ENCODE data around the gene ATF6B. TPM values are rescaled to one million over a fixed set of nuclear protein-coding genes. Genes with fewer than 3 reads are reported as not detected.

The ATF6B gene
- total and polyA plus RNA-seq, 2 experiments from 2014 or later = 37.9 to 43.7 TPM

- no peak overlapping the region for H3K4me2 ChIP-seq
- H3K36me3 ChIP-seq (replicated peaks; ENCODE audit: insufficient read depth, low read depth) = no peaks in the 10 kb centered on the region
- peaks cover 2% of the 10 kb centered on the region for H3K4me1 ChIP-seq (ENCODE audit: insufficient read depth)
- no peaks in the 10 kb centered on the region for H3K9me3 ChIP-seq (ENCODE audit: low read depth)
- 85% methylated on average over 4 of the region's 4 CpGs for WGBS (ENCODE audit: low lambda C conversion rate, missing lambda C conversion rate)
- no peak overlapping the region for H3K4me3 ChIP-seq
- no peak for DNase-seq (ENCODE audit: low spot score)
- TF ChIP-seq EZH2phosphoT487 (IDR thresholded peaks at IDR 0.05; ENCODE audit: low read depth, severe bottlenecking, unreplicated experiment) (no peak), CTCF (IDR thresholded peaks at IDR 0.05; ENCODE audit: poor library complexity) (no peak), EZH2 (IDR thresholded peaks at IDR 0.05; ENCODE audit: borderline replicate concordance) (no peak)
- H3K9me2 ChIP-seq (replicated peaks; ENCODE audit: insufficient read depth) = no peaks in the 10 kb centered on the region
- no peak overlapping the region for H3K27ac ChIP-seq
- H3K79me2 ChIP-seq = peaks cover 9% of the 10 kb centered on the region
- H3K27me3 ChIP-seq = no peaks in the 10 kb centered on the region
- no peaks in the 10 kb centered on the region for H4K20me1 ChIP-seq (ENCODE audit: insufficient read depth, poor library complexity, severe bottlenecking)
- no peak overlapping the region for H2AFZ ChIP-seq
Observed at GRCh38 chr6:32133786-32134185, 5.7 kb upstream of the ATF6B start.

GRCh38 chr6:32132110-32132509, 4.1 kb upstream of the ATF6B start:
- H3K79me2 ChIP-seq = peaks cover 14% of the 10 kb centered on the region
- no peaks in the 10 kb centered on the region for H3K27me3 ChIP-seq
- H3K4me1 ChIP-seq (ENCODE audit: insufficient read depth) = peaks cover 7% of the 10 kb centered on the region
- no peaks in the 10 kb centered on the region for H3K9me2 ChIP-seq (replicated peaks; ENCODE audit: insufficient read depth)
- no peak for DNase-seq (ENCODE audit: low spot score)
- H3K4me2 ChIP-seq = no peak overlapping the region
- H3K27ac ChIP-seq = no peak overlapping the region
- no peak overlapping the region for H3K4me3 ChIP-seq
- H3K9me3 ChIP-seq (ENCODE audit: low read depth) = no peaks in the 10 kb centered on the region
- H3K36me3 ChIP-seq (replicated peaks; ENCODE audit: insufficient read depth, low read depth) = no peaks in the 10 kb centered on the region
- TF ChIP-seq EZH2phosphoT487 (IDR thresholded peaks at IDR 0.05; ENCODE audit: low read depth, severe bottlenecking, unreplicated experiment) (no peak), EZH2 (IDR thresholded peaks at IDR 0.05; ENCODE audit: borderline replicate concordance) (no peak), CTCF (IDR thresholded peaks at IDR 0.05; ENCODE audit: poor library complexity) (no peak)
- H2AFZ ChIP-seq = no peak overlapping the region
- no peaks in the 10 kb centered on the region for H4K20me1 ChIP-seq (ENCODE audit: insufficient read depth, poor library complexity, severe bottlenecking)

GRCh38 chr6:32131439-32131948, 3.4 kb upstream of the ATF6B start:
- peaks cover 21% of the 10 kb centered on the region for H3K79me2 ChIP-seq
- H3K9me2 ChIP-seq (replicated peaks; ENCODE audit: insufficient read depth) = no peaks in the 10 kb centered on the region
- H4K20me1 ChIP-seq (ENCODE audit: insufficient read depth, poor library complexity, severe bottlenecking) = no peaks in the 10 kb centered on the region
- H3K9me3 ChIP-seq (ENCODE audit: low read depth) = no peaks in the 10 kb centered on the region
- H3K4me1 ChIP-seq (ENCODE audit: insufficient read depth) = peaks cover 14% of the 10 kb centered on the region
- TF ChIP-seq EZH2 (IDR thresholded peaks at IDR 0.05; ENCODE audit: borderline replicate concordance) (no peak), EZH2phosphoT487 (IDR thresholded peaks at IDR 0.05; ENCODE audit: low read depth, severe bottlenecking, unreplicated experiment) (no peak), CTCF (IDR thresholded peaks at IDR 0.05; ENCODE audit: poor library complexity) (no peak)
- 93% methylated on average over 13 of the region's 14 CpGs for WGBS (ENCODE audit: low lambda C conversion rate, missing lambda C conversion rate)
- H3K27ac ChIP-seq = no peak overlapping the region
- no peaks in the 10 kb centered on the region for H3K36me3 ChIP-seq (replicated peaks; ENCODE audit: insufficient read depth, low read depth)
- no peak overlapping the region for H3K4me2 ChIP-seq
- H3K4me3 ChIP-seq = no peak overlapping the region
- no peak for DNase-seq (ENCODE audit: low spot score)
- no peaks in the 10 kb centered on the region for H3K27me3 ChIP-seq
- no peak overlapping the region for H2AFZ ChIP-seq
